H7 (cell line): ENCODE data around the gene DBET. TPM values are rescaled to one million over a fixed set of nuclear protein-coding genes. Genes with fewer than 3 reads are reported as not detected.
"Not testable (repeated sequence)": the region's sequence is repeated elsewhere in the genome, so short reads cannot be mapped to it uniquely, and the experiment has no call there.

Source experiments
- DNase-seq: peaks from one replicate; pipeline ENCODE4 v3.0.0; 2012
- H3K27me3 ChIP-seq: 2 replicates; pipeline ENCODE4 v1.6.0; 2011; ENCODE audit warnings: mild to moderate bottlenecking, low read length; ENCODE audit not compliant: control insufficient read depth, insufficient read depth
- H3K36me3 ChIP-seq: replicated peaks from 2 replicates; pipeline ENCODE4 v1.5.1; 2011; ENCODE audit warnings: low read length; ENCODE audit not compliant: control insufficient read depth, insufficient read depth
- H3K4me3 ChIP-seq: 2 replicates; pipeline ENCODE4 v1.5.1; 2011; ENCODE audit warnings: low read depth, mild to moderate bottlenecking, control low read depth, low read length, moderate library complexity; ENCODE audit not compliant: insufficient read depth
- total RNA-seq: library from RNA; depleted of rRNA; stranded (reverse); fragments of >200 nt; shearing (Covaris generic); gene quantifications from 2 replicates; pipeline ENCODE4 v1.2.3, GENCODE V29; 2014; rRNA removed

The DBET gene
- total RNA-seq, result not detected in 2 replicates

DNA sequence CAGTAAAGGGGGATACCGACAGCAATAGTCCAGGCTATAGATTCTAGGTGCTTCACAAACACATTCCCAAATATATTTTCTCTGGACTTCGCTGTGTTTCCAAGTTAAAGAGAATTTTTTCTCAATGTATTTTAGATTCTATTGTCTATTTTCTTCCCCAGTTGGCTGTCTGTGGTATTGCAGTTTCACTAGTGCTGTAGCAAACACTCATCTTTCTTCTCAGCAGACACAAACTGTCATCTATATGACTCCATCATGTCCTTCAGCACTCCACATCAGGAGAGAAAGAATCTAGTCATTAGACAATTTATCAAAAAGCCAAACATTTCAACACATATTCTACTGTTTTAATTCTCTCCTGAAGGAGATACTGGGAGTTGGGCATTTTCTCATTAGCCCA is at the start of gene DBET:
TSS of gene DBET (plus strand) at position 161 of the 400 bp plus-strand sequence.
- H3K4me3 ChIP-seq, H3K27me3 ChIP-seq, H3K36me3 ChIP-seq, DNase-seq: not testable (repeated sequence)

DNA sequence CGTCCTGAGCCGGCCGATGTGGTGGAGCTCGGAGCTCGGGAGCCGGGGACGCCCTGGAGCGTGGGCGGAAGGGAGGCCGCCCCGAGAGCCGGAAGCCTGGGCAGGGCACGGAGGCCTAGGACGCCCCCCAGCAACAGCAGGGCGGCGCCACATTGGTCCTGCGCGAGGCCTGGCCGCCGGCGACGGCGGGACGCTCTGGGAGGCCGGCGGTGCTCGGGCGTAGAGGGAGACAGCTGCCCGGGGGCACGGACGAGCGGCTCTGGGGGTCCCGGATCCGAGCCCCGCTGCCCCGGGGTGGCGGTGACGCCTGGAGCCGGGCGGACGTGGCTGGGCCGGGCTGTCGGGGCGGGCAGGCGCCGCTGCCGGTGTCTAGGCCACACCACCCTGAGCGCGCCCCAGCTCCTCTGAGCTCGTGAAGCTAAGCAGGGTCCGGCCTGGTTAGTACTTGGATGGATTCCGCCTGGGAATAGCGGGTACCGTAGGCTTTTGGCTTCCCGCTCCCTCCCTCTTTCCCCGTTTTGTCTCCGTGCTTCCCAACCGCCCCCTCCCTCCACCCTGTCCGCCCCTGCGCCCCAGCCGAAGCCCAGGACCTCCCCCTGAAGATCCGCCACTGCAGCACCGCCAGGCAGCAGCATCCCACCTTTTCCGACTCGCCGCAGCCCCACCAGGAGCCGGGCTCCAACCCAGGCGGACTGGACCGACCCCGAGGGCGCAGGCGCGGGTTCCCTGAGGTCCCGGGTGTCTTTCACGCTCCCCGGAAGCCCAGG is 49.3 kb upstream of the DBET start:
- H3K27me3 ChIP-seq, result peaks cover 74% of the 10 kb centered on the region
- peak overlapping the region; percentile 43 for H3K4me3 ChIP-seq
- DNase-seq, result peak; percentile 82
- H3K36me3 ChIP-seq, result no peaks in the 10 kb centered on the region

DNA sequence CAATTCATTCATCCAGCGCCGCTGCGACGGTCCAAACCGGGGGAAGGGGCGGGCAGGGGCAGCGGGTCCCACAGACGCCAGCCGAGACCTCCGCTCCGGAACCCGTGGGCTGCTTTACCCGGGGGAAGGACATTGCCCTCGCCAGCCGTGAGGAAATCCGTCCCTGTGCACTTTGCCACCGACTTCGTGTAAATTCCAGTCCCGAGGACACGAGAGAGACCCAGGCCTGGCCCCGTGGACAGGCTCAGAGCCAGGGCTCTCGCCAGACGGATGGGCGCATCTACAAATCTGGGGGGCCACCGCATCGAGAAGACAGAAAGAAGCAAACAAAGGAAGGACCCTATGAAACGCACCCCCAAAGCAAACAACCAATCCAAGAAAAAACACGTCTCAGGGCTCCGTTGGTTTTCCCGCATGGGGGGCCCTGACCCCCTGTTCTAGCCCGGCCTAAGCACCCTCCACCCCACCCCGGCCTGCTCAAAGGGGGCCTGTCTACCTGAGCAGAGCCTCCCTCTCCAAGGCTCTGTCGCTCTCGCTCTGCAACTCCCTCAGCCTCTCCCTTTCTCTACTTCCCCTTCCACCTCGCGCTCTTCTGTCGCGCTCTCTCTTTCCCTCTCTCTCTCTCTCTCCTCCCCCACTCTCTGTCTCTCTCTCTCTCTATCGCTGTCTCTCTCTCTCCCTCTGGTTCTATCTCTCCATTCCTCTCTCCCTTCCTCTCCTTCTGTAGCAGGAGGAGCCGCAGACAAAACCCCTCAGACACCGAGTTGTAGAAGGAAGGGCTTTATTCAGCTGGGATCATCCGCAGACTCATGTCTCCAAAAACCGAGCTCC is 48.5 kb upstream of the DBET start:
- Histone ChIP-seq H3K4me3 (peak overlapping the region; percentile 43), H3K27me3 (peaks cover 82% of the 10 kb centered on the region)

DNA sequence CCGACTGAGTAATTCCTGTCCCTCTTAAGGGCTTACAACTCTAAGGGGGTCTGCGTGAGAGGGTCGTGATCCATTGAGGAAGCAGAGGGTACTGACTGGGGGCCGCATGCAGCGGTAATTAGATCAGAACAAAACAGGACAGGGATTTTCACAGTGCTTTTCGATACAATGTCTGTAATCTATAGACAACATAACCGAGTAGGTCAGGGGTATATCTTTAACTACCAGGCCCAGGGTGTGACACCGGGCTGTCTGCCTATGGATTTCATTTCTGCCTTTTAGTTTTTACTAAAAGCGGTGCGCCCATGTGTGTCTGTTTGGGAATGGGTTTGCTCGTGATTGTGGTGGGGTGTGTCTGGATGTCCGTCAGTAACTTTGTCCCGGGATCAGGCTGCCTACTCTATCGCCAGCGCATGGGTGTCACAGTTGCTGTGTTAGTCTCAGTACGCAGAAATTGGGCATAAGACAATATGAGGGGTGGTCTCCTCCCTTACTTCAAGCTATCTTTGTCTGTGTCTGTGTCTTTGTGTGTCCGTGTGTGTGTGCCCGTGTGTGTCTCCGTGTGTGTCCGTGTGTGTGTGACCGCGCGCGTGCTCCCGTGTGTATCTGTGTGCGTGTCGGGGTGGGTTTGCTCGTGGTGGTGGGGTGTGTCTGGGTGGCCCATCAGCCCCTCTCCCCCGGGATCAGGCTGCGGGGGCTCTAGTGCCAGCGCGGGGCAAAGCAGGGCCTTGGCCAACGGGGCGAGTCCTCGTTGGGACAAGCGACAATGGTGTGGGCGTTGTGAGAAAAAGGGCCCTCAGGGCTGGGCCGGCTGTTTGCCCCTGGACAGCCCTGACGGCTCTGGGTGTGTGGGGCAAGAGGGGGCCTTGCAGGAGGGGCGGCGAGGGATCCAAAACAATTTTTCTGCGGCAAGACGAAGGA is 47.7 kb upstream of the DBET start:
- DNase-seq, result peak; percentile 28
- H3K27me3 ChIP-seq, result peaks cover 90% of the 10 kb centered on the region
- no peak overlapping the region for H3K4me3 ChIP-seq
- no peaks in the 10 kb centered on the region for H3K36me3 ChIP-seq

More for the DNA sequence above, 48.5 kb upstream of the DBET start:
- no peaks in the 10 kb centered on the region for H3K36me3 ChIP-seq
- peak; percentile 62 for DNase-seq

- Histone ChIP-seq H3K27me3 (peaks cover 85% of the 10 kb centered on the region), H3K36me3 (no peaks in the 10 kb centered on the region), H3K4me3 (peak overlapping the region; percentile 19; the same call in 1 of the 2 replicates)
- peak; percentile 69 for DNase-seq
Measured at GRCh38 chr4:190017357-190018200, 46.7 kb upstream of the DBET start.

DNA sequence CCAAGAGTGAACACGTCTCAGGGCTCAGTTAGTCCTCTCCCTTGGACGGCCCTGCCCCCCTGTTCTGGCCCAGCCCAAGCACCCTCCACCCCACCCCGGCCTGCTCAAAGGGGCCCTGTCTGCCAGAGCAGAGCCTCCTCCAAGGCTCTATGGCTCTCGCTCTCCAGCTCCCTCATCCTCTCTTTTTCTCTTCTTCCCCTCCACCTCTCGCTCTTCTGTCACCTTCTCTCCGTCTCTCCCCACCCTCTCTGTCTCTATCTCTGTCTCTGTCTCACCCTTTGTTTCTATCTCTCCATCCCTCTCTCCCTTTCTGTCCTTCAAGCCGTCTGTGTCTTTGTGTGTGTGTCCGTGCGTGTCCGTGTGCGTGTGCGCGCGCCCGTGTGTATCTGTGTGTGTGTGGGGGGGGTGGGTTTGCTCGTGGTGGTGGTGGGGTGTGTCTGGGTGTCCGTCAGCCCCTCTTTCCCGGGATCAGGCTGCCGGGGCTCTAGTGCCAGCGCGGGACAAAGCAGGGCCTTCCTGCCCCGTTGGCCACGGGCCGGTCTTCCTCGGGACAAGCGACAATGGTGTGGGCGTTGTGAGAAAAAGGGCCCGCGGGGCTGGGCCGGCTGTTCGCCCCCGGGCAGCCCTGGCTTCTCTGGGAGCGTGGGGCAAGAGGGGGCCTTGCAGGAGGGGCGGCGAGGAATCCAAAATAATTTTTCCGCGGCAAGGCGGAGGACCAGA is 45.9 kb upstream of the DBET start:
- peak; percentile 58 for DNase-seq
- Histone ChIP-seq H3K4me3 (no peak overlapping the region), H3K36me3 (no peaks in the 10 kb centered on the region), H3K27me3 (peaks cover 86% of the 10 kb centered on the region)

DNA sequence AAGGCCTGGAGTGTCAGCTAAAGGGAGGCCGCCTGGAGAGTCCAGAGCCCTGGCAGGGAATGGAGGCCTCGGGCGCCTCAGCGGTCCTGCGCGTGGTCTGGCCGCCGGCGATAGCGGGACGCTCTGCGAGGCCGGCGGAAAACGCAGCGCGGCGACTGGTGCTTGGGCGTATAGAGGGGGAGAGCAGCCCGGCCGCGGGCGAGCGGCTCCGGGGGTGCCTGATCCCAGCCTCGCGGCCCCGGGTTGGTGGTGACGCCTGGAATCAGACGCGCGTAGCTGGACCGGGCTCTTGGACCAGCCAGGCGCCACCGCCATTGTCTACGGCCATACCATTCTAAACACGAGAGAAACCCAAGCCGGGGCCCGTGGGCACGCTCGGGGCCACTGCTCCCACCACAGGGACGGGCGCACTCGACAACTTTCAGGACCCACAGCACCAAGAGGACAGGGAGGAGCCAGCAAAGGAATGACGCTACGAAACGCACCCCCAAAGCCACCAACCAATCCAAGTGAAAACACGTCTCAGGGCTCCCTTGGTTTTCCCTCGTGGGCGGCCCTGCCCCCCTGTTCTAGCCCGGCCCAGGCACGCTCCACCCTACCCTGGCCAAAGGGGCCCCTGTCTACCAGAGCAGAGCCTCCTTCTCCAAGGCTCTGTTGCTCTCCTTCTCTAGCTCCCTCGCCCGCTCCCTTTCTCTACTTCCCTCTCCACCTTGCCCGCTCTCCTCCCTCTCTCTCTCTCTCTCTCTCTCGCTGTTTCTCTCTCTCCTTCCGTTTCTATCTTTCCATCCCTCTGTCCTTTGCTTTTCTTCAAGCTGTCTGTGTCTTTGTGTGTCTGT is 45.1 kb upstream of the DBET start:
- peak overlapping the region; percentile 12; the same call in 1 of the 2 replicates for H3K4me3 ChIP-seq
- no peaks in the 10 kb centered on the region for H3K36me3 ChIP-seq
- H3K27me3 ChIP-seq, result peaks cover 84% of the 10 kb centered on the region
- DNase-seq, result peak; percentile 73

- H3K36me3 ChIP-seq, H3K4me3 ChIP-seq: not testable (repeated sequence)
- peaks cover 79% of the 10 kb centered on the region for H3K27me3 ChIP-seq
- peak; percentile 9 for DNase-seq
Measured at GRCh38 chr4:190019859-190020463, 44.3 kb upstream of the DBET start.

GRCh38 chr4:190020790-190021717 is 43.2 kb upstream of the DBET start:
- Histone ChIP-seq H3K27me3 (peaks cover 71% of the 10 kb centered on the region), H3K36me3 (no peaks in the 10 kb centered on the region), H3K4me3 (peak overlapping the region; percentile 42)
- DNase-seq, result peak; percentile 94

GRCh38 chr4:190021973-190022372 is 42.3 kb upstream of the DBET start:
- H3K27me3 ChIP-seq, result peaks cover 62% of the 10 kb centered on the region

GRCh38 chr4:190022614-190023281 is 41.6 kb upstream of the DBET start:
- not testable (repeated sequence) for H3K4me3 ChIP-seq, H3K36me3 ChIP-seq
- H3K27me3 ChIP-seq, result peaks cover 54% of the 10 kb centered on the region
- peak; percentile 26 for DNase-seq

More at GRCh38 chr4:190021973-190022372, 42.3 kb upstream of the DBET start:
- not testable (repeated sequence) for DNase-seq, H3K4me3 ChIP-seq, H3K36me3 ChIP-seq
